PC-9 (cell line): Measurements from ENCODE around the gene E4F1. TPM values are rescaled to one million over a fixed set of nuclear protein-coding genes. Genes with fewer than 3 reads are reported as not detected.
A peak's percentile ranks its signal among the peaks of the same experiment; 100 is the strongest.

Experiments used
- BruUV-seq: library from RNA; stranded (reverse); fragments of 400-500 nt; replicated peaks from 2 replicates; lab custom pipeline; 2021; lab: Mats Ljungman, UMichigan
- CTCF ChIA-PET: fragments of 300-600 bp; sonication (Branson Sonifier 250); formaldehyde crosslinking; loops from one replicate; lab custom pipeline; 2022; ENCODE audit warnings: antibody characterized with exemption; lab: Charles Lee
- POLR2A ChIA-PET: fragments of 300-600 bp; sonication (Branson Sonifier 250); formaldehyde crosslinking; loops from one replicate; lab custom pipeline; 2022; ENCODE audit warnings: antibody characterized with exemption; ENCODE audit not compliant: unreplicated experiment; lab: Charles Lee
- DNase-seq, 2 experiments: peaks; one replicate each; pipeline versions ENCODE4 v3.0.0 to v3.0.0-alpha.2; 2015 to 2022; ENCODE audit warnings: mixed read lengths in 1 of 2
- H2AFZ ChIP-seq: fragments of 200-600 bp; sonication (generic); 2 replicates; pipeline ENCODE4 v1.8.1; 2017; ENCODE audit warnings: antibody characterized with exemption
- H3F3A ChIP-seq: fragments of 200-600 bp; sonication (generic); 2 replicates; pipeline ENCODE4 v1.8.1; 2017; ENCODE audit warnings: antibody characterized with exemption, mild to moderate bottlenecking, low read depth; ENCODE audit not compliant: insufficient read depth
- H3K27ac ChIP-seq: fragments of 200-600 bp; sonication (generic); 2 replicates; pipeline ENCODE4 v1.6.1; 2016; ENCODE audit warnings: mixed run types
- H3K27me3 ChIP-seq: fragments of 200-600 bp; sonication (generic); 2 replicates; pipeline ENCODE4 v1.6.1; 2016; ENCODE audit warnings: low read depth, mixed run types; ENCODE audit not compliant: insufficient read depth
- H3K36me3 ChIP-seq: fragments of 200-600 bp; sonication (generic); 2 replicates; pipeline ENCODE4 v1.6.1; 2016; ENCODE audit warnings: low read depth, mixed run types
- H3K4me1 ChIP-seq: fragments of 200-600 bp; sonication (generic); replicated peaks from 2 replicates; pipeline ENCODE4 v1.6.1; 2016; ENCODE audit warnings: mixed run types; ENCODE audit not compliant: insufficient read depth
- H3K4me2 ChIP-seq: fragments of 200-600 bp; sonication (generic); 2 replicates; pipeline ENCODE4 v1.6.1; 2017; ENCODE audit warnings: mixed run types
- H3K4me3 ChIP-seq: fragments of 200-600 bp; sonication (generic); 2 replicates; pipeline ENCODE4 v1.6.1; 2016; ENCODE audit warnings: mixed run types
- H3K79me2 ChIP-seq: fragments of 200-600 bp; sonication (generic); 2 replicates; pipeline ENCODE4 v1.6.1; 2017; ENCODE audit warnings: low read depth, mixed run types
- H3K9me2 ChIP-seq: fragments of 200-600 bp; sonication (generic); 2 replicates; pipeline ENCODE4 v1.8.1; 2017; ENCODE audit warnings: mild to moderate bottlenecking; ENCODE audit not compliant: insufficient read depth
- H3K9me3 ChIP-seq: fragments of 200-600 bp; sonication (generic); 2 replicates; pipeline ENCODE4 v1.8.1; 2016; ENCODE audit warnings: low read depth; ENCODE audit not compliant: insufficient read depth
- H4K20me1 ChIP-seq: fragments of 200-600 bp; sonication (generic); 2 replicates; pipeline ENCODE4 v1.8.1; 2017; ENCODE audit not compliant: insufficient read depth
- EZH2 ChIP-seq: fragments of 200-600 bp; sonication (generic); IDR thresholded peaks from 2 replicates; pipeline ENCODE4 v1.8.0; 2017; ENCODE audit warnings: antibody characterized with exemption, low read depth
- intact Hi-C: fragments of 100-400 bp; cut with micrococcal nuclease; formaldehyde crosslinking; loops from one replicate; pipeline ENCODE4 v1.10.0; 2022; ENCODE audit not compliant: unreplicated experiment
- total RNA-seq: library from RNA; stranded (reverse); gene quantifications from 2 replicates; pipeline ENCODE4 v1.2.3, GENCODE V29; 2021
- TF ChIP-seq, protein P1 (sequence below): fragments of 200-600 bp; sonication (generic); conservative IDR thresholded peaks from 2 replicates; pipeline ENCODE4 v1.6.1; 2017; ENCODE audit warnings: mixed run types, antibody characterized with exemption, mild to moderate bottlenecking, moderate library complexity

The E4F1 gene
- total RNA-seq, 1 experiment from 2014 or later: 38.8 TPM

DNA sequence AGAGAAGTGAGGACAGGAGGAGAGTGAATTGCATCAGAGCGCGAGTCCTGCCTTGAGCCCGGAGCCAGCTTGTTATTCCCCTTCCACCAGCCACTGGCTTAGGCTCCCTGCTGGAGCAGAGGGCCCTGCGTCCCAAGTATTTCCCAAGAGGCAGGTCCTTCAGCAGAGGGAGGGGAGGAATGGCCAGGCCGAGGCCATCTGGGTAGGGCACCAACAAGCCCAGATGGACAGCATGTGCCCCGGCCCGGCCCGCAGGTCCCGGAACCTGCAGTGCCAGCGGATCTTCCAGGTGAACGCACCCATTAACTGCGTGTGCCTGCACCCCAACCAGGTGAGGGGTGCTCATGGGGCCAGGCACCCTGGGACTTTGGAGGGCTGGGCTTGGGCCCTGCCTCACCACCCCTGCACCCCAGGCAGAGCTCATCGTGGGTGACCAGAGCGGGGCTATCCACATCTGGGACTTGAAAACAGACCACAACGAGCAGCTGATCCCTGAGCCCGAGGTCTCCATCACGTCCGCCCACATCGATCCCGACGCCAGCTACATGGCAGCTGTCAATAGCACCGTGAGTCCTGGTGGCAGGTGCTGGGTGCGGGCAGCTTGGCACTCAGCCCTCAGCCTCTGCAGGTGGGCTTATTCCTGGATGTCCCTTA lies 16.5 kb upstream of the E4F1 start:
- Histone ChIP-seq H2AFZ (no peak overlapping the region), H4K20me1 (peaks cover 3% of the 10 kb centered on the region; the same call in 1 of the 2 replicates), H3K27me3 (no peaks in the 10 kb centered on the region), H3F3A (peaks cover 20% of the 10 kb centered on the region; the same call in 1 of the 2 replicates), H3K4me3 (peak overlapping the region; percentile 91; the same call in 1 of the 2 replicates), H3K9me3 (no peaks in the 10 kb centered on the region), H3K36me3 (0 out of 2 replicates have a peak, but pooled peaks cover 6% of the 10 kb centered on the region), H3K4me2 (peak overlapping the region; percentile 88), H3K4me1 (peaks cover 18% of the 10 kb centered on the region), H3K27ac (no peak overlapping the region), H3K79me2 (peaks cover 22% of the 10 kb centered on the region), H3K9me2 (no peaks in the 10 kb centered on the region)
- TF ChIP-seq EZH2: no peak
- TF ChIP-seq, protein P1, sequence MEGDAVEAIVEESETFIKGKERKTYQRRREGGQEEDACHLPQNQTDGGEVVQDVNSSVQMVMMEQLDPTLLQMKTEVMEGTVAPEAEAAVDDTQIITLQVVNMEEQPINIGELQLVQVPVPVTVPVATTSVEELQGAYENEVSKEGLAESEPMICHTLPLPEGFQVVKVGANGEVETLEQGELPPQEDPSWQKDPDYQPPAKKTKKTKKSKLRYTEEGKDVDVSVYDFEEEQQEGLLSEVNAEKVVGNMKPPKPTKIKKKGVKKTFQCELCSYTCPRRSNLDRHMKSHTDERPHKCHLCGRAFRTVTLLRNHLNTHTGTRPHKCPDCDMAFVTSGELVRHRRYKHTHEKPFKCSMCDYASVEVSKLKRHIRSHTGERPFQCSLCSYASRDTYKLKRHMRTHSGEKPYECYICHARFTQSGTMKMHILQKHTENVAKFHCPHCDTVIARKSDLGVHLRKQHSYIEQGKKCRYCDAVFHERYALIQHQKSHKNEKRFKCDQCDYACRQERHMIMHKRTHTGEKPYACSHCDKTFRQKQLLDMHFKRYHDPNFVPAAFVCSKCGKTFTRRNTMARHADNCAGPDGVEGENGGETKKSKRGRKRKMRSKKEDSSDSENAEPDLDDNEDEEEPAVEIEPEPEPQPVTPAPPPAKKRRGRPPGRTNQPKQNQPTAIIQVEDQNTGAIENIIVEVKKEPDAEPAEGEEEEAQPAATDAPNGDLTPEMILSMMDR: no peak
- intact Hi-C loops: no loop called here
- BruUV-seq: no TSS peak
- ChIA-PET POLR2A (no interaction called here), CTCF (interaction anchor here (0.6 kb wide), 3 partner anchors 29 to 232 kb away, joined by 4 to 7 read pairs (median 4); no protein-coding TSS in a partner anchor)
- DNase-seq: no peak

DNA sequence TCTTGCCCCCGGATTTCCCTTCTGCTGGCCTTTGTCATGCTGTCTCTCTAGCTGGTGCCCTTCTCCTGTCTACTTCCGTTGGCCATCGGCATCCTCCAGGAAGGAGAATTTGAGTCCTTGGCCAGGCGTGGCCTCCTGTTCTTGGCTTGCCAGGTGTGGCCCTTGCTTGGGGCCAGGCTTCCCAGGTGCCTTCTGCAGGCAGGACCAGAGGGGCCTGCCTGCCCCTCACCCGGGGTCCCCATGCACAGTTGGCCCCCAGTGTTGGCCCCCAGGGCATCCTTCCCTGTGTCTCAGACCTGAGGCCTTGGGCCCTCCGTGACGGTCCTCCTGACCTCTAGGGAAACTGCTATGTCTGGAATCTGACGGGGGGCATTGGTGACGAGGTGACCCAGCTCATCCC lies 15.5 kb upstream of the E4F1 start:
- Histone ChIP-seq H2AFZ (no peak overlapping the region), H3K27me3 (no peaks in the 10 kb centered on the region), H3K4me2 (no peak overlapping the region), H3K27ac (no peak overlapping the region), H3K4me1 (peaks cover 27% of the 10 kb centered on the region), H3K4me3 (no peak overlapping the region), H3K79me2 (peaks cover 24% of the 10 kb centered on the region), H3K9me3 (no peaks in the 10 kb centered on the region), H3K9me2 (no peaks in the 10 kb centered on the region), H3K36me3 (0 out of 2 replicates have a peak, but pooled peaks cover 6% of the 10 kb centered on the region), H3F3A (peaks cover 28% of the 10 kb centered on the region; the same call in 1 of the 2 replicates), H4K20me1 (peaks cover 13% of the 10 kb centered on the region; the same call in 1 of the 2 replicates)
- POLR2A ChIA-PET: no interaction called here
- no peak for DNase-seq
- intact Hi-C loops: no loop called here
- CTCF ChIA-PET: no interaction called here
- TF ChIP-seq, protein P1: no peak
- TF ChIP-seq EZH2: no peak
- BruUV-seq: no TSS peak

- Histone ChIP-seq H3K9me2 (no peaks in the 10 kb centered on the region), H4K20me1 (peaks cover 17% of the 10 kb centered on the region; the same call in 1 of the 2 replicates), H3K4me3 (no peak overlapping the region), H3K36me3 (0 out of 2 replicates have a peak, but pooled peaks cover 6% of the 10 kb centered on the region), H3K4me2 (no peak overlapping the region), H3K4me1 (peaks cover 32% of the 10 kb centered on the region), H3F3A (peaks cover 32% of the 10 kb centered on the region; the same call in 1 of the 2 replicates), H3K27ac (no peak overlapping the region), H2AFZ (no peak overlapping the region), H3K79me2 (peaks cover 29% of the 10 kb centered on the region), H3K9me3 (no peaks in the 10 kb centered on the region), H3K27me3 (no peaks in the 10 kb centered on the region)
- POLR2A ChIA-PET: no interaction called here
- DNase-seq: no peak
- no TSS peak for BruUV-seq
- CTCF ChIA-PET: no interaction called here
- TF ChIP-seq, protein P1: no peak
- no peak for TF ChIP-seq EZH2
- intact Hi-C loops: no loop called here
Observed at GRCh38 chr16:2208308-2208707, 15.1 kb upstream of the E4F1 start.
